NB4 (cell line): Measurements from ENCODE around the gene NMNAT3.

Experiments used
- MYC ChIP-seq: IDR thresholded peaks from 2 replicates; pipeline ENCODE4 v1.6.1; 2011; ENCODE audit warnings: low read depth, low read length
- POLR2A ChIP-seq: IDR thresholded peaks from 2 replicates; pipeline ENCODE4 v1.6.1; 2011; ENCODE audit warnings: mild to moderate bottlenecking; ENCODE audit not compliant: insufficient read length; ENCODE audit errors: extremely low read depth
- TF ChIP-seq, protein P1 (sequence below): IDR thresholded peaks from one replicate; pipeline ENCODE4 v1.5.1; 2012; ENCODE audit warnings: low read depth, low read length
- TF ChIP-seq, protein P2 (sequence below): IDR thresholded peaks from 2 replicates; pipeline ENCODE4 v1.6.1; 2011; ENCODE audit warnings: low read depth, low read length

GRCh38 chr3:139691619-139692018 lies 13.8 kb upstream of the NMNAT3 start:
- TF ChIP-seq, protein P1, sequence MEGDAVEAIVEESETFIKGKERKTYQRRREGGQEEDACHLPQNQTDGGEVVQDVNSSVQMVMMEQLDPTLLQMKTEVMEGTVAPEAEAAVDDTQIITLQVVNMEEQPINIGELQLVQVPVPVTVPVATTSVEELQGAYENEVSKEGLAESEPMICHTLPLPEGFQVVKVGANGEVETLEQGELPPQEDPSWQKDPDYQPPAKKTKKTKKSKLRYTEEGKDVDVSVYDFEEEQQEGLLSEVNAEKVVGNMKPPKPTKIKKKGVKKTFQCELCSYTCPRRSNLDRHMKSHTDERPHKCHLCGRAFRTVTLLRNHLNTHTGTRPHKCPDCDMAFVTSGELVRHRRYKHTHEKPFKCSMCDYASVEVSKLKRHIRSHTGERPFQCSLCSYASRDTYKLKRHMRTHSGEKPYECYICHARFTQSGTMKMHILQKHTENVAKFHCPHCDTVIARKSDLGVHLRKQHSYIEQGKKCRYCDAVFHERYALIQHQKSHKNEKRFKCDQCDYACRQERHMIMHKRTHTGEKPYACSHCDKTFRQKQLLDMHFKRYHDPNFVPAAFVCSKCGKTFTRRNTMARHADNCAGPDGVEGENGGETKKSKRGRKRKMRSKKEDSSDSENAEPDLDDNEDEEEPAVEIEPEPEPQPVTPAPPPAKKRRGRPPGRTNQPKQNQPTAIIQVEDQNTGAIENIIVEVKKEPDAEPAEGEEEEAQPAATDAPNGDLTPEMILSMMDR = no peak
- TF ChIP-seq POLR2A = no peak
- TF ChIP-seq, protein P2, sequence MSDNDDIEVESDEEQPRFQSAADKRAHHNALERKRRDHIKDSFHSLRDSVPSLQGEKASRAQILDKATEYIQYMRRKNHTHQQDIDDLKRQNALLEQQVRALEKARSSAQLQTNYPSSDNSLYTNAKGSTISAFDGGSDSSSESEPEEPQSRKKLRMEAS = no peak
- no peak for TF ChIP-seq MYC
